Measurements from ENCODE around the gene TMEM223. TPM values are rescaled to one million over a fixed set of nuclear protein-coding genes. Genes with fewer than 3 reads are reported as not detected.

Gene TMEM223
- polyA plus RNA-seq, 3 donors, result 21.8 to 30.6 (median 29.2) TPM

- no peak for DNase-seq (ENCODE audit: extremely low read depth in 1 of 11, low read depth in 9 of 11, low spot score in 4 of 11)
These were observed 18.9 kb upstream of the TMEM223 start for GRCh38 chr11:62810748-62811147.

- DNase-seq (ENCODE audit: extremely low read depth in 1 of 11, low read depth in 9 of 11, low spot score in 4 of 11), result no peak
These were observed 14.9 kb upstream of the TMEM223 start for GRCh38 chr11:62806611-62807121.

GRCh38 chr11:62805961-62806441 lies 14.2 kb upstream of the TMEM223 start:
- no peak for DNase-seq (ENCODE audit: extremely low read depth in 1 of 11, low read depth in 9 of 11, low spot score in 4 of 11)

- peak; percentile 90 to 96 (median 93) for DNase-seq (ENCODE audit: extremely low read depth in 1 of 11, low read depth in 9 of 11, low spot score in 4 of 11)
These were observed 13.5 kb upstream of the TMEM223 start, which contains the start of gene NXF1 for GRCh38 chr11:62805076-62805892. TSS of gene NXF1 (minus strand) at chr11:62805440. CDS start at chr11:62805356, 84 bp downstream.

GRCh38 chr11:62804310-62805075 lies 12.7 kb upstream of the TMEM223 start:
- peak in 3 of 11 donors; percentile 29 to 47 (median 41) for DNase-seq (ENCODE audit: extremely low read depth in 1 of 11, low read depth in 9 of 11, low spot score in 4 of 11)

DNA sequence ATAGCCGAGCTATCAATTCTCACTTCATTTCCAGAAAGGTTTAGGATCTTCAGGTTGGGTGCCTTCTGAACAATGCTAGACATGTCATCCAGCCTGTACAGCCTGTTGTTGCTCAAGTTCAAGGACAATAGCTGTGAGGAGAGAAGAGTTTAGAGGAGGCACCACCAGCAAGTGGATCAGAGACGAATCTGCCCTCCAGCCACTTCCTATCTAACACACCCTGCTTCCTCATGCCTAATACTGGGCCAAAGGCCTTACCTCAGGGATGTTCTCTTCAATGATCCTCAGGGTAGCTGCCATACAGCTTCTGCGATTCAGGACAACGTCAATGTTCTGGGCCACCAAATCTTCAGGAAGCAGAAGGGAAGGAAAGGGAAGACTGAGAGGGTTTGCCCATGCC lies 9.3 kb upstream of the TMEM223 start:
- no peak for DNase-seq (ENCODE audit: extremely low read depth in 1 of 11, low read depth in 9 of 11, low spot score in 4 of 11)

DNA sequence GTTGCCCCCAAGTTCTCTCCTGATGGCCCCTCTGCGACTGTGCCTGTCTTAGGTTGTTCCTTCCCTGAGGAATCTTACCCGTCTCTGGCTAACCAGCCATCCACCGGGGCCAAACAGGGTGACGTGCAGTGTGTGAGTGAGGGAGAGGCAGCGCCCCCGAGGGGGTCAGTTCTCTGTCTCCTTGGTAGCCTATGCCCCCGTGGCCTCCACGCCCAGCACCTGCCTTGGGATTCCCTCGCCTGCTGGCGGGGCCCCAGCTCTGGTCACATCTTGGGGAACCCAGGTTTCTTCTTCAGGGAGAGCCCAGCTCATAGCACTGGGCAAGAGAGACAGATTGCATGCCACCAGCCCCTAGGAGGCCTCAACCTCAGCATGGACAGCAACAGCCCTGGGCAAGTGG lies 7.7 kb upstream of the TMEM223 start:
- DNase-seq (ENCODE audit: extremely low read depth in 1 of 11, low read depth in 9 of 11, low spot score in 4 of 11), result no peak

GRCh38 chr11:62796281-62796680 lies 4.5 kb upstream of the TMEM223 start:
- no peak for DNase-seq (ENCODE audit: extremely low read depth in 1 of 11, low read depth in 9 of 11, low spot score in 4 of 11)

DNA sequence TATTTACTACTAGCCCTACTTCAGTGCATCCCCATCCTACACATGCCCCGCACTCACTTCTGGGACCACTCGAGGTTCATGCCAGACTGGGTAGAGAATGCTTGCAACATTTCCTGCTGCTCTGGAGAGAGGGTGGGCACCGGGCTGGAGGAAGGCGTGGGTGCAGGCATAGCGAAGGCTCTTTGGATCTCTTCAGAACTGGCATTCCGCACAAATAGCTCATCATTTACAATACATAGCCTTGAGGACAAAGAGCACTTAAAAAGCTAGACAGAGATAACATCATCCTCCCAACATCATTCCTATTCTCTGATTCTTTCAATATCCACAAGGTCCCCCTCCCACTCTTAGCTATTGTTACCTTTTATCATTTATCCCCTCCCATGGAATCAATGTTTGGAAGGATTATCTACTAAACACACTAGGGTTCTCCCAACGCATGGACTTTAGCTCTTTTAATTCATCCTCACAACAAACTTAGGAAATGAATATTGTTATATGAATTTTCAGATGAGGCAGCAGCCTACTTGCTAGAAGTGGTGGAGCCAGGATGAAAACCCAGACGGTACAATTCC lies 2.5 kb upstream of the TMEM223 start:
- no peak for DNase-seq (ENCODE audit: extremely low read depth in 1 of 11, low read depth in 9 of 11, low spot score in 4 of 11)

- DNase-seq (ENCODE audit: extremely low read depth in 1 of 11, low read depth in 9 of 11, low spot score in 4 of 11), result no peak
These were observed 383 bp upstream of the TMEM223 start for GRCh38 chr11:62792202-62792575.

DNA sequence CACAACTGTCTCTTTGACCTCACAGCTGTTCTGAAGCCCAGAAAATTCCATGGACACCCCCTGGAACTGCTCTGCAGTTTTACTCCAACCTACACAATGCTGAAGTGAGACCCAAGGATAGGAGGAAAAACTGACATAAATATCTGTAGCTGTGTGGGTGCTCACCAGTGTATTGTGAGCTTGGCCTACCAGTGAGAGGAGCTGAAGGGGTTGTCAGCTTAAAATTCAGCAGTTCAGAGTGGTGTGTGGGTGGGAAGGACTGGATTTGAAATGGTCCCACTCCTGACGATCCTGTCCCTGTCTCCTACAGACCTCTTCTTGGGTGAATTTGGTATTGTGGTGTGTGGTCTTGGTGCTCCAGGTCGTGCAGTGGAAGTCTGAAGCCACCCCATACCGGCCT lies 2.2 kb downstream of the TMEM223 start:
- DNase-seq (ENCODE audit: extremely low read depth in 1 of 11, low read depth in 9 of 11, low spot score in 4 of 11), result no peak

GRCh38 chr11:62788991-62789390 lies 2.8 kb downstream of the TMEM223 start:
- DNase-seq (ENCODE audit: extremely low read depth in 1 of 11, low read depth in 9 of 11, low spot score in 4 of 11), result no peak

DNA sequence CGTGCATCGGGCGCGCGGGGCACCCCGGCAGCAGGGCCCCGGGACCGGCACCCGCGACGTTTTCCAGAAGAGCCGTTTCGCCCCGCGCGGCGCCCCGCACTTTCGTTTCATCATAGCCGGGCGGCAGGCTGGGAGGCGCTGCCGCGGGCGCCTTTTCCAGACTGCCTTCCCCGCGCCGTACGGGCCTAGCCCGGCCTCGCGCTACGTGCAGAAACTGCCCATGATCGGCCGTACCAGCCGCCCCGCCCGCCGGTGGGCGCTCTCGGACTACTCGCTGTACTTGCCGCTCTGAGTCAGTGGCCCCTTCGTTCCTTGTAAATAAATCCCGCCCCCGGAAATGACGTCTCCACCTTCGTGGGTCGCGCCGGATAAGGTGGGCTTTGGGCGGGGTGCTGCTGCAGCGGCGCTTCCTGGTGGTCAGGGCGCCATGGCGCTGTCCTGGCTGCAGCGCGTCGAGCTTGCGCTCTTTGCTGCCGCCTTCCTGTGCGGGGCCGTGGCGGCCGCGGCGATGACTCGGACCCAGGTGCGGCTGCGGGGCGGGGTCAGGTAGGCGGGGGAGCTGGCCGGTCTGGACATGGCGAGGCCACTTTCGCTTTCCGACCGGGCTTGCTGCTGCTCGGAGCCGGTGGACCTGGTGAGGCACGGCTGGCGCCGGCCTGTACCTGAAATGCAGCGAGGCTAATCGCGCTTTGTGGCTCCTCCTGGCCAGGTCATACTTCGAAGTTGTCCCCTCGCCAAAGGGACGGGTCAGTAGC lies 4.6 kb downstream of the TMEM223 start, which contains the start of gene TMEM179B:
TMEM179B (plus strand) TSS at position 398 of the 755 bp plus-strand sequence; CDS start at position 428, 30 bp downstream.
- peak; percentile 97 to 99 (median 98) for DNase-seq (ENCODE audit: extremely low read depth in 1 of 11, low read depth in 9 of 11, low spot score in 4 of 11)

DNA sequence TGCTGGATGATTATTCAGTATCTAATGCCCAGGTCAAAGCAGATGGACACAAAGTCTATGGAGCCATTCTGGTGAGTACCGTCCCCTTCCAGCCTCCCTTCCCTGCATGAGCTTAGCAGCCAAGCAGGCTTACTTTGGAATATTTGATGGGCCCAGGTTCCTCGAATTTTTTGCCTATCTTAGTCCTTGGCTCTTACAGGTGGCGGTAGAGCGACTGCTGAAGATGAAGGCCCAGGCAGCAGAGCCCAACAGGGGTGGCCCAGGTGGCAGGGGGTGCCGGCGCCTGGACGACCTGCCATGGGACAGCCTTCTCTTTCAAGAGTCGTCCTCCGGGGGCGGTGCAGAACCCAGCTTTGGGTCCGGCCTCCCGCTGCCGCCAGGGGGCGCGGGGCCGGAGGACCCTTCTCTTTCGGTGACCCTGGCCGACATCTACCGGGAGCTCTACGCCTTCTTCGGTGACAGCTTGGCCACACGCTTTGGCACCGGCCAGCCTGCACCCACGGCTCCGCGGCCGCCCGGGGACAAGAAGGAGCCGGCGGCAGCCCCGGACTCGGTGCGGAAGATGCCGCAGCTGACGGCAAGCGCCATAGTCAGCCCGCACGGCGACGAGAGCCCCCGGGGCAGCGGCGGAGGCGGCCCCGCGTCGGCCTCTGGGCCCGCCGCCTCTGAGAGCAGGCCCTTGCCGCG lies 5.3 kb downstream of the TMEM223 start:
- peak in 9 of 11 donors; percentile 75 to 89 (median 84) for DNase-seq (ENCODE audit: extremely low read depth in 1 of 11, low read depth in 9 of 11, low spot score in 4 of 11)

DNA sequence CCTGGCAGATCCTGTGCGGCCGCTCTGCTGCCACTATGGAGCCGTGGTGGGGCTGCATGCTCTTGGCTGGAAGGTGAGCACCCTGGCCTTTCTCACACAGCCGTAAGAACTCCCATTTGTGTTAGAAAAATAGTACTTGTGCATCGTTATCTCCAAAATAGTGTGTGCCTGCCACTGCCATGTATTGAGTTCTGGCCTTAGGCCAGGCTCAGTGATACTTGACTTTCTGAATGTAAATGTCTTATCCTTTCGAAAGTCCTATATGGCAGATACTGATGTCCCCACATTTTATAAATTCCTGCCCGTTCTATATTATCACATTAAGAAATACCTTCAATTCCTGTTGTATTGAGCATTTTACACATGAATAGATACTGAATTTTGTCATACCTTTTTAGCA lies 9.1 kb downstream of the TMEM223 start:
- DNase-seq (ENCODE audit: extremely low read depth in 1 of 11, low read depth in 9 of 11, low spot score in 4 of 11), result no peak

- no peak for DNase-seq (ENCODE audit: extremely low read depth in 1 of 11, low read depth in 9 of 11, low spot score in 4 of 11)
These were observed 13.4 kb downstream of the TMEM223 start for GRCh38 chr11:62778441-62778840.

GRCh38 chr11:62777389-62777788 lies 14.4 kb downstream of the TMEM223 start:
- DNase-seq (ENCODE audit: extremely low read depth in 1 of 11, low read depth in 9 of 11, low spot score in 4 of 11), result no peak

DNA sequence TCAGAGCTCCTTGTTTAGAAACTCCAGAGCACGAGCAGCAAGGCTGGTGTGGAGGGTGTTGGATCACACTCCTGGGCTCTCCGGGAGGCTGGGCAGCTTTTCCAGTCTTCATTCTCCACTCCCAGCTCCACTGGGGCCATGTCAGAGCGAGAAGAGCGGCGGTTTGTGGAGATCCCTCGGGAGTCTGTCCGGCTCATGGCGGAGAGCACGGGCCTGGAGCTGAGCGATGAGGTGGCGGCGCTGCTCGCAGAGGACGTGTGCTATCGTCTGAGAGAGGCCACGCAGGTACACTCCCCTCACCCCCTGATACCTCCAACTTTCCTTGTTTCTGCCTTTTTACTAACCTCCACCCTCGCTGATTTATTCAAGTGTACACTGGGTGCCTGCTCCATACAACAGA lies 16.2 kb downstream of the TMEM223 start:
- no peak for DNase-seq (ENCODE audit: extremely low read depth in 1 of 11, low read depth in 9 of 11, low spot score in 4 of 11)
